Neural crest cell (in vitro differentiated cells): Measurements from ENCODE around the gene OR52N1. TPM values are rescaled to one million over a fixed set of nuclear protein-coding genes. Genes with fewer than 3 reads are reported as not detected.

Source experiments
- DNase-seq: peaks from one replicate; pipeline ENCODE4 v3.0.0; 2021; ENCODE audit warnings: low read depth, mixed read lengths, low spot score
- H3K27ac Mint-ChIP-seq: one replicate; pipeline ENCODE4 v1.8.0; 2021; ENCODE audit warnings: mild to moderate bottlenecking, mixed read lengths; ENCODE audit not compliant: unreplicated experiment
- H3K27me3 Mint-ChIP-seq: 2 replicates; pipeline ENCODE4 v1.8.0; 2021; ENCODE audit warnings: low read depth, mild to moderate bottlenecking, mixed read lengths
- H3K36me3 Mint-ChIP-seq: 2 replicates; pipeline ENCODE4 v1.8.0; 2021; ENCODE audit warnings: low read depth, mild to moderate bottlenecking, mixed read lengths
- H3K4me1 Mint-ChIP-seq: 2 replicates; pipeline ENCODE4 v1.8.0; 2021; ENCODE audit warnings: mixed read lengths
- H3K4me3 Mint-ChIP-seq: one replicate; pipeline ENCODE4 v1.8.0; 2021; ENCODE audit warnings: mild to moderate bottlenecking, mixed read lengths
- H3K9me3 Mint-ChIP-seq: 2 replicates; pipeline ENCODE4 v1.8.0; 2021; ENCODE audit warnings: mixed read lengths
- CTCF ChIP-seq: fragments of 200-600 bp; sonication (generic); conservative IDR thresholded peaks from 2 replicates; pipeline ENCODE4 v1.5.0; 2021; ENCODE audit warnings: antibody characterized with exemption, mild to moderate bottlenecking
- total RNA-seq: library from RNA; stranded (reverse); gene quantifications from 2 replicates; pipeline ENCODE4 v1.2.1, GENCODE V29; 2021

Gene OR52N1
- total RNA-seq, 1 donor from 2014 or later = not detected

DNA sequence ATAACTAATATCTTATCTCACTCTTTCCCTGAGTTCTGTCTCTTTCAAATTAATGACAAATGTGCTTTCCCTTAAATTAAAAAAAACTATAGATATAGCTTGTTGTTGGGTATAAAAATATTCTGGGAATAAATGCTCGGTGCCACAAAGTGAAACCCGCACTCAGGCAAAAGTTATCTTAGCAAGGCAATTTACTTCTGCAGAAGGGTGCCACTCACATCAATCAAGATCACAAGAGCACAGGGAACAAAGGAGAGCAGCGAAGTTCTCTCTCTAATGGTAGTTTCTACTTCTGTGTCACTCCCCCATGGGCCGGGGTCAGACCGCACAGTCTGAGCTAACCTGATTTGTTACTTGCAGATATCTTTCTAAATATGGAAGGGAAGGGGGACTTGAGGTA, 12.9 kb upstream of the OR52N1 start:
- no peaks in the 10 kb centered on the region for H3K36me3 Mint-ChIP-seq
- H3K4me3 Mint-ChIP-seq = no peak overlapping the region
- peaks cover 10% of the 10 kb centered on the region for H3K9me3 Mint-ChIP-seq
- no peaks in the 10 kb centered on the region for H3K4me1 Mint-ChIP-seq
- peaks cover 25% of the 10 kb centered on the region for H3K27me3 Mint-ChIP-seq
- no peak overlapping the region for H3K27ac Mint-ChIP-seq
- TF ChIP-seq CTCF = no peak
- DNase-seq = no peak

DNA sequence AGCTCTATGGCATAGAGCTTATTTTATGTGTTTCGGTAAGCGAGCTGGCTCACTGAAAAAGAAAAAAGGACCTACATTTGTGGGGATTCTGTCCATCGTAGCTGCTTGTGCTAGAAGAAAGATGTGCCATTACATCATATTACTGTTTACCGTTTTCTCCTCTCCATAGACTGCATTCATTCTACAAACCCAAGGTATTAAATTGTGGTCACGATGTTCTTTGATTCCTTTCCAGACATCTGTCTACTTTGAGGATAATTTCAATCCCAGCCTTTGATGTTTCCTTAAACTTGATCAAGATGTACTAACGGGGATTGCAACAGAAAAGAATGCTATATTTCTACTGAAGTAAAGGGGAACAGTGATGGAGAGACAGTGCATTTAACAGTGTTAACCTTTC, 5.5 kb upstream of the OR52N1 start:
- no peak overlapping the region for H3K4me3 Mint-ChIP-seq
- H3K27ac Mint-ChIP-seq = no peak overlapping the region
- H3K27me3 Mint-ChIP-seq = peaks cover 18% of the 10 kb centered on the region
- no peak for TF ChIP-seq CTCF
- H3K4me1 Mint-ChIP-seq = no peaks in the 10 kb centered on the region
- H3K36me3 Mint-ChIP-seq = no peaks in the 10 kb centered on the region
- no peaks in the 10 kb centered on the region for H3K9me3 Mint-ChIP-seq
- DNase-seq = no peak

DNA sequence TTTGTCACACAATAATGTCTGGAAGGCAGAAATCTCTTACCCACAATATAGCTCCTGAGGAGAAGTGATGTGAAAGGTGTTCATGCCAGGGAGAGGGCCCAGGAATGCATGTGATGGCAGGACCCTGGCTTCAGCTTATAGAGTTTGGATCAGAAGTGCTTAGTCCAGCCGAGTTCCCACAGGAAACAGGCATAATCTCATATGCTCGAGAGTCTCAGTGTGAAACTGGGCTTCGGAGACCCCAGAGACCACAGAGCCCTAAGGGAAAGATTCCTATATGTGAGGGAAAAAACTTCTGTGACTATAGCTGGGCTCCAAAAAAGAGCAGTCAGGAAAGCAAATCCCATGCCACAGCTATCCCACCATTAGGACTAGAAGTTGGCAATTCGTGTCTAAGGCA, 7.8 kb downstream of the OR52N1 start, which contains the start of gene OR52N5:
Gene OR52N5 (minus strand): TSS at position 101 of the 400 bp plus-strand sequence. CDS start 4,721 bp downstream, outside the sequence.
- TF ChIP-seq CTCF = no peak
- Mint-ChIP-seq H3K27ac (no peak within 1 kb of the TSS), H3K27me3 (peaks cover 2% of the 10 kb centered on the region), H3K4me1 (no peaks in the 10 kb centered on the region), H3K9me3 (no peaks in the 10 kb centered on the region), H3K4me3 (no peak within 1 kb of the TSS), H3K36me3 (no peaks in the 10 kb centered on the region)
- DNase-seq = no peak

- Mint-ChIP-seq H3K27ac (no peak overlapping the region), H3K9me3 (no peaks in the 10 kb centered on the region), H3K36me3 (no peaks in the 10 kb centered on the region), H3K4me3 (no peak overlapping the region), H3K4me1 (no peaks in the 10 kb centered on the region), H3K27me3 (no peaks in the 10 kb centered on the region)
- TF ChIP-seq CTCF = no peak
- DNase-seq = no peak
Observed at GRCh38 chr11:5767056-5767455, 24.0 kb downstream of the OR52N1 start.

GRCh38 chr11:5753943-5754342, 37.1 kb downstream of the OR52N1 start, which contains the start of gene OR52N4:
TSS of gene OR52N4 (plus strand) at chr11:5754243. CDS start at chr11:5754741, 498 bp downstream.
- no peak for DNase-seq
- no peak for TF ChIP-seq CTCF
- Mint-ChIP-seq H3K4me3 (no peak within 1 kb of the TSS), H3K27ac (no peak within 1 kb of the TSS), H3K27me3 (peaks cover 7% of the 10 kb centered on the region), H3K9me3 (no peaks in the 10 kb centered on the region), H3K4me1 (no peaks in the 10 kb centered on the region), H3K36me3 (no peaks in the 10 kb centered on the region)

DNA sequence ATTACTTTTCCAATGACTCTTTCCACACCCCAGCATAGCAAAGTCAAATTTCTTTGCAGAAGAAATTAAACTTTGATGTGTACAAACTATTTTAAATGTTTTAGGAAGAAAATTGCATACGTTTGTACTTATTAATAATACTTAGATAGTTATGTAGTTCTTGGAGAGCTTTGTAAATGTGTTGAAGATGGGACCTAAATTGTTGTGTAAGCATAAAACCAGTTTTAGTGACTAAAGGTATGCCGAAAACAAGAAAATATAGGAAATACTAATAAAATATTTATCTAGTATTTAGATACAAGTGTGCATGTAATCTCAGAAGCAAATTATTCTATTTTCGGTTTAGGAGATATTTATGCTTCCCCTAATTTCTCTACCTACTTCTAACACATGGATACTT, 41.2 kb downstream of the OR52N1 start:
- Mint-ChIP-seq H3K4me3 (no peak overlapping the region), H3K36me3 (no peaks in the 10 kb centered on the region), H3K27ac (no peak overlapping the region), H3K9me3 (no peaks in the 10 kb centered on the region), H3K4me1 (no peaks in the 10 kb centered on the region), H3K27me3 (no peaks in the 10 kb centered on the region)
- DNase-seq = no peak
- TF ChIP-seq CTCF = no peak
